ENCODE results near the gene MYH10.

The MYH10 gene

DNA sequence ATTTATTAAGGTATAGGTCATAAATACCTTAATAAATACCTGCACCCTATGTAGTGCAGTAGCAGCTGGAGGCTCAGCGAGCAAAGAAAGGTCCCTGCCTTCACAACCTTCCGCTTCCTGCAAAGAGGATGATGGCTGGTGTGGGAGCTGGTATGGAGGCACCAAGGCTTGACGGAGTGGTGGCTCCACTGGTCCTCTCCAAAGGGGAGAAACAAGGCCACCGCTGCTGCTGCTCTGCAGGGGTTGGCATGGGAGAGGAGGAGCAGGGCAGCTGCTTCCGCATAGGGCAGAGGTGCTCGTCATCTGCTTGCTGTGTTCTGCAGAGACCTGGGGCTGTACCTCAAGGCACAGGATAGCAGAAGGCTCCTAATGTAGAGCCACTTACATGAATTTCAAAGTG, 142.0 kb downstream of the MYH10 start (continued):
- TF ChIP-seq, protein P1, sequence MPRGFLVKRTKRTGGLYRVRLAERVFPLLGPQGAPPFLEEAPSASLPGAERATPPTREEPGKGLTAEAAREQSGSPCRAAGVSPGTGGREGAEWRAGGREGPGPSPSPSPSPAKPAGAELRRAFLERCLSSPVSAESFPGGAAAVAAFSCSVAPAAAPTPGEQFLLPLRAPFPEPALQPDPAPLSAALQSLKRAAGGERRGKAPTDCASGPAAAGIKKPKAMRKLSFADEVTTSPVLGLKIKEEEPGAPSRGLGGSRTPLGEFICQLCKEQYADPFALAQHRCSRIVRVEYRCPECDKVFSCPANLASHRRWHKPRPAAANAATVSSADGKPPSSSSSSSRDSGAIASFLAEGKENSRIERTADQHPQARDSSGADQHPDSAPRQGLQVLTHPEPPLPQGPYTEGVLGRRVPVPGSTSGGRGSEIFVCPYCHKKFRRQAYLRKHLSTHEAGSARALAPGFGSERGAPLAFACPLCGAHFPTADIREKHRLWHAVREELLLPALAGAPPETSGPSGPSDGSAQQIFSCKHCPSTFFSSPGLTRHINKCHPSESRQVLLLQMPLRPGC (tag by site-specific recombination; IDR thresholded peaks at IDR 0.05) = no peak
- TF ChIP-seq, protein P2, sequence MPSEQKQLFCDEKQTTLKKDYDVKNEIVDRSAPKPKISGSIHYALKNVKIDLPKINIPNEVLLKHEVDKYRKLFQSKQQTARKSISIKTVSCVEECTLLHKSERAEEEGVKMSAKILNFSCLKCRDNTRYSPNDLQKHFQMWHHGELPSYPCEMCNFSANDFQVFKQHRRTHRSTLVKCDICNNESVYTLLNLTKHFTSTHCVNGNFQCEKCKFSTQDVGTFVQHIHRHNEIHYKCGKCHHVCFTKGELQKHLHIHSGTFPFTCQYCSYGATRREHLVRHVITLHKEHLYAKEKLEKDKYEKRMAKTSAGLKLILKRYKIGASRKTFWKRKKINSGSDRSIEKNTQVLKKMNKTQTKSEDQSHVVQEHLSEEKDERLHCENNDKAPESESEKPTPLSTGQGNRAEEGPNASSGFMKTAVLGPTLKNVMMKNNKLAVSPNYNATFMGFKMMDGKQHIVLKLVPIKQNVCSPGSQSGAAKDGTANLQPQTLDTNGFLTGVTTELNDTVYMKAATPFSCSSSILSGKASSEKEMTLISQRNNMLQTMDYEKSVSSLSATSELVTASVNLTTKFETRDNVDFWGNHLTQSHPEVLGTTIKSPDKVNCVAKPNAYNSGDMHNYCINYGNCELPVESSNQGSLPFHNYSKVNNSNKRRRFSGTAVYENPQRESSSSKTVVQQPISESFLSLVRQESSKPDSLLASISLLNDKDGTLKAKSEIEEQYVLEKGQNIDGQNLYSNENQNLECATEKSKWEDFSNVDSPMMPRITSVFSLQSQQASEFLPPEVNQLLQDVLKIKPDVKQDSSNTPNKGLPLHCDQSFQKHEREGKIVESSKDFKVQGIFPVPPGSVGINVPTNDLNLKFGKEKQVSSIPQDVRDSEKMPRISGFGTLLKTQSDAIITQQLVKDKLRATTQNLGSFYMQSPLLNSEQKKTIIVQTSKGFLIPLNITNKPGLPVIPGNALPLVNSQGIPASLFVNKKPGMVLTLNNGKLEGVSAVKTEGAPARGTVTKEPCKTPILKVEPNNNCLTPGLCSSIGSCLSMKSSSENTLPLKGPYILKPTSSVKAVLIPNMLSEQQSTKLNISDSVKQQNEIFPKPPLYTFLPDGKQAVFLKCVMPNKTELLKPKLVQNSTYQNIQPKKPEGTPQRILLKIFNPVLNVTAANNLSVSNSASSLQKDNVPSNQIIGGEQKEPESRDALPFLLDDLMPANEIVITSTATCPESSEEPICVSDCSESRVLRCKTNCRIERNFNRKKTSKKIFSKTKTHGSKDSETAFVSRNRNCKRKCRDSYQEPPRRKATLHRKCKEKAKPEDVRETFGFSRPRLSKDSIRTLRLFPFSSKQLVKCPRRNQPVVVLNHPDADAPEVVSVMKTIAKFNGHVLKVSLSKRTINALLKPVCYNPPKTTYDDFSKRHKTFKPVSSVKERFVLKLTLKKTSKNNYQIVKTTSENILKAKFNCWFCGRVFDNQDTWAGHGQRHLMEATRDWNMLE (tag by site-specific recombination; conservative IDR thresholded peaks at IDR 0.05; ENCODE audit: low read depth) = no peak
- no peak for TF ChIP-seq ZNF530 (tag by site-specific recombination; IDR thresholded peaks at IDR 0.05; ENCODE audit: low read depth)
- no peak for TF ChIP-seq ZNF791 (tag by site-specific recombination; IDR thresholded peaks at IDR 0.05)
- TF ChIP-seq, protein P3, sequence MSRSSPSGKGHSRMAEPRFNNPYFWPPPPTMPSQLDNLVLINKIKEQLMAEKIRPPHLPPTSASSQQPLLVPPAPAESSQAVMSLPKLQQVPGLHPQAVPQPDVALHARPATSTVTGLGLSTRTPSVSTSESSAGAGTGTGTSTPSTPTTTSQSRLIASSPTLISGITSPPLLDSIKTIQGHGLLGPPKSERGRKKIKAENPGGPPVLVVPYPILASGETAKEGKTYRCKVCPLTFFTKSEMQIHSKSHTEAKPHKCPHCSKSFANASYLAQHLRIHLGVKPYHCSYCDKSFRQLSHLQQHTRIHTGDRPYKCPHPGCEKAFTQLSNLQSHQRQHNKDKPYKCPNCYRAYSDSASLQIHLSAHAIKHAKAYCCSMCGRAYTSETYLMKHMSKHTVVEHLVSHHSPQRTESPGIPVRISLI (tag by site-specific recombination; IDR thresholded peaks at IDR 0.05) = no peak
- TF ChIP-seq SALL2 (tag by site-specific recombination; IDR thresholded peaks at IDR 0.05; ENCODE audit: borderline replicate concordance) = no peak
- no peak for TF ChIP-seq ZNF175 (tag by site-specific recombination; IDR thresholded peaks at IDR 0.05)
- TF ChIP-seq, protein P4, sequence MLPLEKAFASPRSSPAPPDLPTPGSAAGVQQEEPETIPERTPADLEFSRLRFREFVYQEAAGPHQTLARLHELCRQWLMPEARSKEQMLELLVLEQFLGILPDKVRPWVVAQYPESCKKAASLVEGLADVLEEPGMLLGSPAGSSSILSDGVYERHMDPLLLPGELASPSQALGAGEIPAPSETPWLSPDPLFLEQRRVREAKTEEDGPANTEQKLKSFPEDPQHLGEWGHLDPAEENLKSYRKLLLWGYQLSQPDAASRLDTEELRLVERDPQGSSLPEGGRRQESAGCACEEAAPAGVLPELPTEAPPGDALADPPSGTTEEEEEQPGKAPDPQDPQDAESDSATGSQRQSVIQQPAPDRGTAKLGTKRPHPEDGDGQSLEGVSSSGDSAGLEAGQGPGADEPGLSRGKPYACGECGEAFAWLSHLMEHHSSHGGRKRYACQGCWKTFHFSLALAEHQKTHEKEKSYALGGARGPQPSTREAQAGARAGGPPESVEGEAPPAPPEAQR (tag by site-specific recombination; IDR thresholded peaks at IDR 0.05) = no peak

DNA sequence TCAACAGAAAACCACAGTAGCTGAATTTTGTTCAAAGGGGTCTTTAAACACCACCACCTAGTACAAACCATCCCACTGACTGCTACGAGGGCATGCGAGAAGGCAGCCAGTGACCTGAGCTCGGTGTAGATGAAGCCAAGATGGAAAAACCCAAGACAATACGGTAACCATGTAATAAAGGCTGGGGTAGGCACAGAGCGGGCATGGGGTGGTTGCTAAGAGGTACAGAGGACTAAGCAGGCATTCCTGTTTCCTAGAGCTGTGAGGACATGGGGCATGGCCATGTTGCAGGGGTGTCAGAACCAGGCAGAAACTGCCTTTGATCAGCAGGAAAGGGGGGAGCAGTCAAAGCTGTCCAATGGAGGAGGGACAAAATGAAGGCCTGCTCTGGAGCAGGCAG, 142.8 kb downstream of the MYH10 start:
- Histone ChIP-seq H3K36me3 (ENCODE audit: control insufficient read depth in 2 of 2, insufficient read depth in 1 of 2, low read length in 2 of 2) (peaks cover 86 to 99% of the 10 kb centered on the region in 2 experiments), H3K9me3 (ENCODE audit: control insufficient read depth, insufficient read depth, low read depth, low read length) (no peaks in the 10 kb centered on the region), H3K4me1 (ENCODE audit: control insufficient read depth, insufficient read depth, low read length) (no peaks in the 10 kb centered on the region), H3K27ac (ENCODE audit: extremely low read depth, low read depth, low read length) (no peak overlapping the region), H3K4me3 (ENCODE audit: low read depth, low read length) (no peak overlapping the region)
- TF ChIP-seq, protein P5, sequence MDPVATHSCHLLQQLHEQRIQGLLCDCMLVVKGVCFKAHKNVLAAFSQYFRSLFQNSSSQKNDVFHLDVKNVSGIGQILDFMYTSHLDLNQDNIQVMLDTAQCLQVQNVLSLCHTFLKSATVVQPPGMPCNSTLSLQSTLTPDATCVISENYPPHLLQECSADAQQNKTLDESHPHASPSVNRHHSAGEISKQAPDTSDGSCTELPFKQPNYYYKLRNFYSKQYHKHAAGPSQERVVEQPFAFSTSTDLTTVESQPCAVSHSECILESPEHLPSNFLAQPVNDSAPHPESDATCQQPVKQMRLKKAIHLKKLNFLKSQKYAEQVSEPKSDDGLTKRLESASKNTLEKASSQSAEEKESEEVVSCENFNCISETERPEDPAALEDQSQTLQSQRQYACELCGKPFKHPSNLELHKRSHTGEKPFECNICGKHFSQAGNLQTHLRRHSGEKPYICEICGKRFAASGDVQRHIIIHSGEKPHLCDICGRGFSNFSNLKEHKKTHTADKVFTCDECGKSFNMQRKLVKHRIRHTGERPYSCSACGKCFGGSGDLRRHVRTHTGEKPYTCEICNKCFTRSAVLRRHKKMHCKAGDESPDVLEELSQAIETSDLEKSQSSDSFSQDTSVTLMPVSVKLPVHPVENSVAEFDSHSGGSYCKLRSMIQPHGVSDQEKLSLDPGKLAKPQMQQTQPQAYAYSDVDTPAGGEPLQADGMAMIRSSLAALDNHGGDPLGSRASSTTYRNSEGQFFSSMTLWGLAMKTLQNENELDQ (tag by site-specific recombination; IDR thresholded peaks at IDR 0.05; ENCODE audit: low read depth) = no peak
- ChIA-PET POLR2A (interaction anchor here (0.5 to 0.8 kb wide), 2 partner anchors 22 to 143 kb away, joined by 3 read pairs; partner anchors contain the start of gene MYH10), CTCF (interaction anchor here (0.7 to 1.2 kb wide), 2 partner anchors 24 to 68 kb away, joined by 3 to 4 read pairs; no protein-coding TSS in a partner anchor)

DNA sequence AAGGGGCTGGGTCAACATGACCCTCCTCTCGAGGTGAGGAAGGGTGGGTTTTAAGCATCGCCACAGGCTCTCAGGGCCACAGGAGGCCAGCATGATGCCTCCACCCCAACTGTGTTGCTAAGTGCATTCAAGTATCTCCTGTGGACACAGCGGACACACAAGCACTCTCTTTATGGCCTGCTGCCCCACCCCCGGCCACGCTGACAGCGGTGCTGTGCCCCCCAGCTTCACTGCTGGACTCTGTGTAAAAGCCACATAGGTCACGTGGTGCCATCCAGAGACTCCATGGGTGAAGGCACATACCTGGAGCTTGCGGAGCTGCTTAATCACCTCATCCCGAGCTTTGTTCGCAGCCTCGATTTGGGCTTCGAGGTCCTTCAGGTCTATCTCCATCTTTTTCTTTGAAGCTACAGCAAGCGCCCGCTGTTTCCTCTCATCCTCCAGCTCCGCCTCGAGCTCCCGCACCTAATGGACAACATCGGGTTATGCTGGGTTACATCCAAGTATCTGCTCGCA, 143.3 kb downstream of the MYH10 start:
- Histone ChIP-seq H3K27ac (ENCODE audit: extremely low read depth, low read depth, low read length) (no peak overlapping the region), H3K9me3 (ENCODE audit: control insufficient read depth, insufficient read depth, low read depth, low read length) (no peaks in the 10 kb centered on the region), H3K36me3 (ENCODE audit: control insufficient read depth in 2 of 2, insufficient read depth in 1 of 2, low read length in 2 of 2) (peaks cover 86 to 99% of the 10 kb centered on the region in 2 experiments), H3K4me1 (ENCODE audit: control insufficient read depth, insufficient read depth, low read length) (no peaks in the 10 kb centered on the region), H3K4me3 (ENCODE audit: low read depth, low read length) (no peak overlapping the region)
- POLR2A ChIA-PET = interaction anchor here (0.8 kb wide), 1 partner anchor 143 kb away, joined by 3 read pairs; the partner anchor contains the start of gene MYH10
- CTCF ChIA-PET = interaction anchor here (0.7 to 1.2 kb wide), 2 partner anchors 23 to 67 kb away, joined by 3 to 4 read pairs; no protein-coding TSS in a partner anchor
- TF ChIP-seq SCRT1 (tag by site-specific recombination; IDR thresholded peaks at IDR 0.05; ENCODE audit: borderline replicate concordance) (no peak), ZNF571 (tag by site-specific recombination; IDR thresholded peaks at IDR 0.05) (no peak), ZIC2 (tag by site-specific recombination; IDR thresholded peaks at IDR 0.05) (peak; percentile 58)
- TF ChIP-seq, protein P6, sequence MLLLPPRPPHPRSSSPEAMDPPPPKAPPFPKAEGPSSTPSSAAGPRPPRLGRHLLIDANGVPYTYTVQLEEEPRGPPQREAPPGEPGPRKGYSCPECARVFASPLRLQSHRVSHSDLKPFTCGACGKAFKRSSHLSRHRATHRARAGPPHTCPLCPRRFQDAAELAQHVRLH (tag by site-specific recombination; IDR thresholded peaks at IDR 0.05) = no peak
